HT1080 (cell line): ENCODE results near the gene BCL11B. TPM values are rescaled to one million over a fixed set of nuclear protein-coding genes. Genes with fewer than 3 reads are reported as not detected.
A peak's percentile ranks its signal among the peaks of the same experiment; 100 is the strongest.
"Not testable (repeated sequence)": the region's sequence is repeated elsewhere in the genome, so short reads cannot be mapped to it uniquely, and the experiment has no call there.

Experiments
- DNase-seq: peaks from one replicate; pipeline ENCODE4 v3.0.0-alpha.2; 2015; ENCODE audit warnings: low read depth
- total RNA-seq: library from RNA; depleted of rRNA; stranded (reverse); fragments of >200 nt; shearing (Covaris generic); gene quantifications from 2 replicates; pipeline ENCODE4 v1.2.3, GENCODE V29; 2014

The BCL11B gene
- total RNA-seq, 1 experiment from 2014 or later, result 0.18 TPM

- DNase-seq, result no peak
Observed at GRCh38 chr14:99202516-99202915, 69.5 kb downstream of the BCL11B start.

- no peak for DNase-seq
Observed at GRCh38 chr14:99201351-99202073, 70.5 kb downstream of the BCL11B start.

GRCh38 chr14:99200654-99201005, 71.4 kb downstream of the BCL11B start:
- no peak for DNase-seq

GRCh38 chr14:99199846-99200653, 71.9 kb downstream of the BCL11B start:
- no peak for DNase-seq

- DNase-seq, result no peak
Observed at GRCh38 chr14:99198746-99199502, 73.1 kb downstream of the BCL11B start.

- DNase-seq, result no peak
Observed at GRCh38 chr14:99196310-99196650, 75.7 kb downstream of the BCL11B start.

- no peak for DNase-seq
Observed at GRCh38 chr14:99195602-99196309, 76.2 kb downstream of the BCL11B start.

GRCh38 chr14:99194736-99195135, 77.3 kb downstream of the BCL11B start:
- no peak for DNase-seq

- DNase-seq, result no peak
Observed at GRCh38 chr14:99194136-99194535, 77.9 kb downstream of the BCL11B start.

- no peak for DNase-seq
Observed at GRCh38 chr14:99192830-99193229, 79.2 kb downstream of the BCL11B start.

- peak; percentile 16 for DNase-seq
Observed at GRCh38 chr14:99192028-99192621, 79.9 kb downstream of the BCL11B start.

GRCh38 chr14:99191395-99192027, 80.5 kb downstream of the BCL11B start:
- DNase-seq, result no peak

GRCh38 chr14:99190696-99191394, 81.2 kb downstream of the BCL11B start:
- no peak for DNase-seq

- no peak for DNase-seq
Observed at GRCh38 chr14:99189201-99189801, 82.7 kb downstream of the BCL11B start.

- DNase-seq, result no peak
Observed at GRCh38 chr14:99188731-99189191, 83.2 kb downstream of the BCL11B start.

GRCh38 chr14:99187858-99188257, 84.1 kb downstream of the BCL11B start:
- no peak for DNase-seq

- no peak for DNase-seq
Observed at GRCh38 chr14:99186956-99187690, 84.9 kb downstream of the BCL11B start.

- DNase-seq, result not testable (repeated sequence)
Observed at GRCh38 chr14:99186336-99186735, 85.7 kb downstream of the BCL11B start.
